ENCODE measurements around the gene MTO1. TPM values are rescaled to one million over a fixed set of nuclear protein-coding genes. Genes with fewer than 3 reads are reported as not detected.
"Not testable (repeated sequence)": the region's sequence is repeated elsewhere in the genome, so short reads cannot be mapped to it uniquely, and the experiment has no call there.

Gene MTO1
- total and polyA plus RNA-seq, 12 donors: 14.0 to 29.9 (median 22.9) TPM

DNA sequence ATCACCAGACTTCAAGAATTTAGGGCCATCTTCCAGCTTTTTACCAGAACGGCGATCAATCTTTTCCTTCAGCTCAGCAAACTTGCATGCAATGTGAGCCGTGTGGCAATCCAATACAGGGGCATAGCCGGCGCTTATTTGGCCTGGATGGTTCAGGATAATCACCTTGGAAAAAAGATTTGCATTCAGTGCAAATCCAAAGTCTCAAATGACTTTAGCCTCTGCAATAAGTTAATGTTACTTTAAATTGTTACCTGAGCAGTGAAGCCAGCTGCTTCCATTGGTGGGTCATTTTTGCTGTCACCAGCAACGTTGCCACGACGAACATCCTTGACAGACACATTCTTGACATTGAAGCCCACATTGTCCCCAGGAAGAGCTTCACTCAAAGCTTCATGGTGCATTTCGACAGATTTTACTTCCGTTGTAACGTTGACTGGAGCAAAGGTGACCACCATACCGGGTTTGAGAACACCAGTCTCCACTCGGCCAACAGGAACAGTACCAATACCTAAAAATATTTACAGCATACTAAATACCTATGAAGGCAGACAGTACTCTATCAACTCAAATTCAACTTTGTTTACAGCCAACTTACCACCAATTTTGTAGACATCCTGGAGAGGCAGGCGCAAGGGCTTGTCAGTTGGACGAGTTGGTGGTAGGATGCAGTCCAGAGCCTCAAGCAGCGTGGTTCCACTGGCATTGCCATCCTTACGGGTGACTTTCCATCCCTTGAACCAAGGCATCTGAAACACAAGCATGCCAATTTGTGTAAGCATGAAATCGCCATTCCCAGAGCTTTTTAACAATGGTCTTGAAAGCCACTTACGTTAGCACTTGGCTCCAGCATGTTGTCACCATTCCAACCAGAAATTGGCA, 56.8 kb downstream of the MTO1 start:
- WGBS, 4 donors: 12 to 17% (median 15%) methylated on average over 15 to 18 of the region's 19 CpGs
- Histone ChIP-seq H3K4me3 (peak overlapping the region in 1 of 4 donors; percentile 88), H3K4me1 (replicated peaks in 1 of 2) (peaks cover 30 to 61% of the 10 kb centered on the region in 2 donors), H3K27ac (peak overlapping the region in 3 of 5 donors; percentile 62 to 99 (median 99)), H3K36me3 (replicated peaks in 1 of 2) (peaks cover 0 to 52% of the 10 kb centered on the region in 2 donors)
- DNase-seq: peak in 3 of 7 donors; percentile 26 to 55 (median 31)
- not testable (repeated sequence) for H3K9me3 ChIP-seq (replicated peaks in 1 of 3); H3K27me3 ChIP-seq
- intact Hi-C loops (cut with DNase I): loop anchor here in 1 of 2 donors (5.0 kb wide), 1 partner anchor 94 kb away; no protein-coding TSS in a partner anchor
- TF ChIP-seq POLR2A (IDR thresholded peaks at IDR 0.05): peak in 1 of 2 donors; percentile 9

DNA sequence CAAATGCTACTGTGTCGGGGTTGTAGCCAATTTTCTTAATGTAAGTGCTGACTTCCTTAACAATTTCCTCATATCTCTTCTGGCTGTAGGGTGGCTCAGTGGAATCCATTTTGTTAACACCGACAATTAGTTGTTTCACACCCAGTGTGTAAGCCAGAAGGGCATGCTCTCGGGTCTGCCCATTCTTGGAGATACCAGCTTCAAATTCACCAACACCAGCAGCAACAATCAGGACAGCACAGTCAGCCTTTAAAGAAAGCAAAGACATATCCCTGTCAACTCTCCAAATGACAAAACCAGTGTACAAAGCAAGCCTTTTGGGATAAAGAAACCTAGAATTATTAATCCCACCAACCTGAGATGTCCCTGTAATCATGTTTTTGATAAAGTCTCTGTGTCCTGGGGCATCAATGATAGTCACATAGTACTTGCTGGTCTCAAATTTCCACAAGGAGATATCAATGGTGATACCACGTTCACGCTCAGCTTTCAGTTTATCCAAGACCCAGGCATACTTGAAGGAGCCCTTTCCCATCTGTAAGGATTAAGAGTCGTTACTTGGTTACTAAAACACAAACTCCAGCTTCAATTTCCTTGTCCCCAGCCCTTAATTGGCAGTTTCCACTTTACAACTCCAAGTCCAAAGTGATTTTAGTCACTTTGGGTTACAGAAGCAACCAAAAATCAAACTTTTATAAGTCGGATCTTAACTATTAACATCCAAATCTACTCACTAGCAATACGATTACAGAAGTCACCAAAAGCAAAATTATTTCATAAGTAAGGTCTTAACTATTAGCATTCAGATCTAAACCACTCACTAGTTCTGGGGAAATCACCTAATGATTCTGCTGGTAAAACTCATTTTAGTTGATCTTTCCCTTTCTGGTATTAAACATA, 57.7 kb downstream of the MTO1 start:
- Histone ChIP-seq H3K36me3 (replicated peaks in 1 of 2) (peaks cover 0 to 52% of the 10 kb centered on the region in 2 donors), H3K4me1 (replicated peaks in 1 of 2) (peaks cover 30 to 61% of the 10 kb centered on the region in 2 donors), H3K27ac (peak overlapping the region; percentile 97 to 100 (median 99)), H3K4me3 (peak overlapping the region in 2 of 4 donors; percentile 83 to 88)
- intact Hi-C loops (cut with DNase I): loop anchor here in 1 of 2 donors (5.0 kb wide), 1 partner anchor 93 kb away; no protein-coding TSS in a partner anchor
- H3K9me3 ChIP-seq (replicated peaks in 1 of 3); H3K27me3 ChIP-seq: not testable (repeated sequence)
- WGBS, 4 donors: 3 to 6% (median 5%) methylated on average over 6 to 7 of the region's 8 CpGs
- DNase-seq: peak in 1 of 7 donors; percentile 13

DNA sequence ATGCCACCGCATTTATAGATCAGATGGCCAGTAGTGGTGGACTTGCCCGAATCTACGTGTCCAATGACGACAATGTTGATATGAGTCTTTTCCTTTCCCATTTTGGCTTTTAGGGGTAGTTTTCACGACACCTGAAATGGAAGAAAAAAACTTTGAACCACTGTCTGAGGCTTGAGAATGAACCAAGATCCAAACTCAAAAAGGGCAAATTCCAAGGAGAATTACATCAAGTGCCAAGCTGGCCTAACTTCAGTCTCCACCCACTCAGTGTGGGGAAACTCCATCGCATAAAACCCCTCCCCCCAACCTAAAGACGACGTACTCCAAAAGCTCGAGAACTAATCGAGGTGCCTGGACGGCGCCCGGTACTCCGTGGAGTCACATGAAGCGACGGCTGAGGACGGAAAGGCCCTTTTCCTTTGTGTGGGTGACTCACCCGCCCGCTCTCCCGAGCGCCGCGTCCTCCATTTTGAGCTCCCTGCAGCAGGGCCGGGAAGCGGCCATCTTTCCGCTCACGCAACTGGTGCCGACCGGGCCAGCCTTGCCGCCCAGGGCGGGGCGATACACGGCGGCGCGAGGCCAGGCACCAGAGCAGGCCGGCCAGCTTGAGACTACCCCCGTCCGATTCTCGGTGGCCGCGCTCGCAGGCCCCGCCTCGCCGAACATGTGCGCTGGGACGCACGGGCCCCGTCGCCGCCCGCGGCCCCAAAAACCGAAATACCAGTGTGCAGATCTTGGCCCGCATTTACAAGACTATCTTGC, 58.6 kb downstream of the MTO1 start:
- H3K4me3 ChIP-seq: peak overlapping the region; percentile 83 to 94 (median 90)
- no peaks in the 10 kb centered on the region for H3K9me3 ChIP-seq (replicated peaks in 1 of 3)
- DNase-seq: peak; percentile 77 to 88 (median 82)
- intact Hi-C loops (cut with DNase I): loop anchor here (5.0 to 10.0 kb wide), 3 partner anchors 65 to 92 kb away; no protein-coding TSS in a partner anchor
- peaks cover 30 to 59% of the 10 kb centered on the region in 2 donors for H3K4me1 ChIP-seq (replicated peaks in 1 of 2)
- peak overlapping the region; percentile 97 to 100 (median 99) for H3K27ac ChIP-seq
- TF ChIP-seq, protein P1, sequence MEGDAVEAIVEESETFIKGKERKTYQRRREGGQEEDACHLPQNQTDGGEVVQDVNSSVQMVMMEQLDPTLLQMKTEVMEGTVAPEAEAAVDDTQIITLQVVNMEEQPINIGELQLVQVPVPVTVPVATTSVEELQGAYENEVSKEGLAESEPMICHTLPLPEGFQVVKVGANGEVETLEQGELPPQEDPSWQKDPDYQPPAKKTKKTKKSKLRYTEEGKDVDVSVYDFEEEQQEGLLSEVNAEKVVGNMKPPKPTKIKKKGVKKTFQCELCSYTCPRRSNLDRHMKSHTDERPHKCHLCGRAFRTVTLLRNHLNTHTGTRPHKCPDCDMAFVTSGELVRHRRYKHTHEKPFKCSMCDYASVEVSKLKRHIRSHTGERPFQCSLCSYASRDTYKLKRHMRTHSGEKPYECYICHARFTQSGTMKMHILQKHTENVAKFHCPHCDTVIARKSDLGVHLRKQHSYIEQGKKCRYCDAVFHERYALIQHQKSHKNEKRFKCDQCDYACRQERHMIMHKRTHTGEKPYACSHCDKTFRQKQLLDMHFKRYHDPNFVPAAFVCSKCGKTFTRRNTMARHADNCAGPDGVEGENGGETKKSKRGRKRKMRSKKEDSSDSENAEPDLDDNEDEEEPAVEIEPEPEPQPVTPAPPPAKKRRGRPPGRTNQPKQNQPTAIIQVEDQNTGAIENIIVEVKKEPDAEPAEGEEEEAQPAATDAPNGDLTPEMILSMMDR (IDR thresholded peaks at IDR 0.05): no peak
- peak in 1 of 2 donors; percentile 41 for TF ChIP-seq POLR2A (IDR thresholded peaks at IDR 0.05)
- no peaks in the 10 kb centered on the region for H3K27me3 ChIP-seq
- peaks cover 0 to 47% of the 10 kb centered on the region in 2 donors for H3K36me3 ChIP-seq (replicated peaks in 1 of 2)
- 0 to 1% (median 0%) methylated on average over 17 to 56 of the region's 56 CpGs for WGBS, 4 donors

DNA sequence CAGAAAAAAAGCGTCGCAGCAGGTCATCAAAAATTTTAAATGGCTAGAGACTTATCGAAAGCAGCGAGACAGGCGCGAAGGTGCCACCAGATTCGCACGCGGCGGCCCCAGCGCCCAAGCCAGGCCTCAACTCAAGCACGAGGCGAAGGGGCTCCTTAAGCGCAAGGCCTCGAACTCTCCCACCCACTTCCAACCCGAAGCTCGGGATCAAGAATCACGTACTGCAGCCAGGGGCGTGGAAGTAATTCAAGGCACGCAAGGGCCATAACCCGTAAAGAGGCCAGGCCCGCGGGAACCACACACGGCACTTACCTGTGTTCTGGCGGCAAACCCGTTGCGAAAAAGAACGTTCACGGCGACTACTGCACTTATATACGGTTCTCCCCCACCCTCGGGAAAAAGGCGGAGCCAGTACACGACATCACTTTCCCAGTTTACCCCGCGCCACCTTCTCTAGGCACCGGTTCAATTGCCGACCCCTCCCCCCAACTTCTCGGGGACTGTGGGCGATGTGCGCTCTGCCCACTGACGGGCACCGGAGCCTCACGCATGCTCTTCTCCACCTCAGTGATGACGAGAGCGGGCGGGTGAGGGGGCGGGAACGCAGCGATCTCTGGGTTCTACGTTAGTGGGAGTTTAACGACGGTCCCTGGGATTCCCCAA, 59.3 kb downstream of the MTO1 start, which contains the start of gene EEF1A1:
Gene EEF1A1 (minus strand): TSS at position 345 of the 663 bp plus-strand sequence. CDS start 1,006 bp downstream, outside the sequence.
- WGBS, 4 donors: 0 to 1% (median 0%) methylated on average over 16 to 53 of the region's 53 CpGs
- peaks cover 28 to 52% of the 10 kb centered on the region in 2 donors for H3K4me1 ChIP-seq (replicated peaks in 1 of 2)
- H3K27ac ChIP-seq: peak within 1 kb of the TSS; percentile 99 to 100 (median 99)
- peak; percentile 100 for DNase-seq
- peak within 1 kb of the TSS; percentile 83 to 94 (median 90) for H3K4me3 ChIP-seq
- TF ChIP-seq POLR2A (IDR thresholded peaks at IDR 0.05): peak; percentile 100
- TF ChIP-seq, protein P1 (IDR thresholded peaks at IDR 0.05): no peak
- peaks cover 0 to 40% of the 10 kb centered on the region in 2 donors for H3K36me3 ChIP-seq (replicated peaks in 1 of 2)
- H3K27me3 ChIP-seq: no peaks in the 10 kb centered on the region
- intact Hi-C loops (cut with DNase I): loop anchor here (5.0 to 10.0 kb wide), 2 partner anchors 64 to 66 kb away; no protein-coding TSS in a partner anchor
- H3K9me3 ChIP-seq (replicated peaks in 1 of 3): no peaks in the 10 kb centered on the region

All from adrenal gland (tissue), 12 donors.